HCT116 (cell line): Measurements from ENCODE around the gene GRIK5. TPM values are rescaled to one million over a fixed set of nuclear protein-coding genes. Genes with fewer than 3 reads are reported as not detected.

Experiments
- ATAC-seq: fragments of 200-7000 bp; cut with Tn5 transposase; 2 replicates; pipeline ENCODE4 v1.9.1; 2020; ENCODE audit warnings: mild to moderate bottlenecking, moderate library complexity
- BruUV-seq: library from RNA; stranded (reverse); fragments of 400-500 nt; replicated peaks from 2 replicates; lab custom pipeline; 2021; lab: Mats Ljungman, UMichigan
- CTCF ChIA-PET: fragments of 300-600 bp; sonication (Branson Sonifier 250); formaldehyde crosslinking; loops from one replicate; lab custom pipeline; 2021; ENCODE audit warnings: antibody characterized with exemption; lab: Charles Lee
- POLR2A ChIA-PET: fragments of 300-600, 350-600 bp; sonication (Branson Sonifier 250); formaldehyde crosslinking; loops from one replicate; lab custom pipeline; 2021; ENCODE audit warnings: antibody characterized with exemption; lab: Charles Lee
- RAD21 ChIA-PET, 2 experiments: fragments of 300-600 bp; sonication (Branson Sonifier 250); formaldehyde crosslinking; loops; one replicate each; lab custom pipeline; 2023; ENCODE audit warnings: low total read pairs in 2 of 2; ENCODE audit not compliant: uncharacterized antibody in 2 of 2, unreplicated experiment in 2 of 2, low non-redundant PET in 1 of 2; lab: Charles Lee
- DNase-seq: peaks from one replicate; pipeline ENCODE4 v3.0.0-alpha.2; 2010; ENCODE audit warnings: low read depth, low spot score
- H2AFZ ChIP-seq: fragments of 200-600 bp; shearing (Covaris generic), sonication (generic); 2 replicates; pipeline ENCODE4 v1.6.1; 2017; ENCODE audit warnings: low read depth, mixed run types, mixed read lengths, antibody characterized with exemption, low read length; ENCODE audit not compliant: poor library complexity, severe bottlenecking
- H3K27ac ChIP-seq: 2 replicates; pipeline ENCODE4 v1.5.1; 2012; ENCODE audit warnings: low read depth, low read length
- H3K27me3 ChIP-seq: fragments of 200-600 bp; sonication (generic); 2 replicates; pipeline ENCODE4 v1.6.1; 2016; ENCODE audit warnings: mixed run types, low read length, mixed read lengths; ENCODE audit not compliant: insufficient read depth
- H3K36me3 ChIP-seq, 2 experiments: fragments of 200-500 bp in 1 of 2; fragments of 200-600 bp in 1 of 2; sonication (Bioruptor generic) in 1 of 2; sonication (generic) in 1 of 2; 2 replicates each; pipeline versions ENCODE4 v1.5.1 to v1.6.1; 2014 to 2016; ENCODE audit warnings: low read length in 2 of 2, inconsistent platforms in 1 of 2, mixed read lengths in 1 of 2, mixed run types in 1 of 2; ENCODE audit not compliant: insufficient read depth in 2 of 2, control insufficient read depth in 1 of 2
- H3K4me1 ChIP-seq, 2 experiments: fragments of 200-600 bp in 1 of 2; sonication (generic) in 1 of 2; 2 replicates each; pipeline versions ENCODE4 v1.5.1 to v1.6.1; 2012 to 2017; ENCODE audit warnings: low read length in 2 of 2, inconsistent platforms in 1 of 2, mild to moderate bottlenecking in 1 of 2, mixed read lengths in 1 of 2, mixed run types in 1 of 2, moderate library complexity in 1 of 2; ENCODE audit not compliant: insufficient read depth in 2 of 2, control insufficient read depth in 1 of 2
- H3K4me2 ChIP-seq: fragments of 200-600 bp; sonication (generic); 2 replicates; pipeline ENCODE4 v1.6.1; 2017; ENCODE audit warnings: mixed run types, low read length, mixed read lengths
- H3K4me3 ChIP-seq, 2 experiments: fragments of 200-600 bp in 1 of 2; sonication (generic) in 1 of 2; replicated peaks in 1 of 2; 2 replicates each; pipeline ENCODE4 v1.5.1; 2011 to 2016; ENCODE audit warnings: low read length in 2 of 2, control low read depth in 1 of 2, low read depth in 1 of 2, mild to moderate bottlenecking in 1 of 2, mixed read lengths in 1 of 2, mixed run types in 1 of 2
- H3K79me2 ChIP-seq: fragments of 200-600 bp; sonication (generic); 2 replicates; pipeline ENCODE4 v1.6.1; 2017; ENCODE audit warnings: mild to moderate bottlenecking, mixed run types, low read length, moderate library complexity, mixed read lengths; ENCODE audit not compliant: insufficient read depth
- H3K9ac ChIP-seq: fragments of 200-600 bp; sonication (generic); 2 replicates; pipeline ENCODE4 v1.6.1; 2016; ENCODE audit warnings: low read length, mixed read lengths
- H3K9me2 ChIP-seq: fragments of 200-600 bp; sonication (generic), shearing (Covaris generic); 2 replicates; pipeline ENCODE4 v1.6.1; 2017; ENCODE audit warnings: mixed run types, mild to moderate bottlenecking, moderate library complexity; ENCODE audit not compliant: insufficient read depth
- H3K9me3 ChIP-seq, 2 experiments: fragments of 200-500 bp in 1 of 2; fragments of 200-600 bp in 1 of 2; sonication (Bioruptor generic) in 1 of 2; sonication (generic) in 1 of 2; 2 replicates each; pipeline ENCODE4 v1.6.1; 2014 to 2017; ENCODE audit warnings: low read length in 2 of 2, mixed read lengths in 2 of 2, inconsistent platforms in 1 of 2, low read depth in 1 of 2, mild to moderate bottlenecking in 1 of 2, mixed run types in 1 of 2, moderate library complexity in 1 of 2; ENCODE audit not compliant: control insufficient read depth in 1 of 2, insufficient read depth in 1 of 2
- H4K20me1 ChIP-seq: fragments of 200-600 bp; sonication (generic), shearing (Covaris generic); 2 replicates; pipeline ENCODE4 v1.6.1; 2017; ENCODE audit warnings: mixed run types, mild to moderate bottlenecking, moderate library complexity; ENCODE audit not compliant: insufficient read depth
- CBX3 ChIP-seq: IDR thresholded peaks from 2 replicates; pipeline ENCODE4 v1.6.1; 2012; ENCODE audit warnings: low read depth
- CEBPB ChIP-seq: IDR thresholded peaks from 2 replicates; pipeline ENCODE4 v1.6.1; 2012; ENCODE audit warnings: low read depth
- EGR1 ChIP-seq: IDR thresholded peaks from 2 replicates; pipeline ENCODE4 v1.6.1; 2012; ENCODE audit warnings: low read depth
- ELF1 ChIP-seq: IDR thresholded peaks from 2 replicates; pipeline ENCODE4 v1.6.1; 2012; ENCODE audit warnings: low read depth, borderline replicate concordance
- EZH2 ChIP-seq: fragments of 200-600 bp; sonication (generic); IDR thresholded peaks from 2 replicates; pipeline ENCODE4 v1.6.1; 2017; ENCODE audit warnings: antibody characterized with exemption, mixed run types
- FOSL1 ChIP-seq: IDR thresholded peaks from 2 replicates; pipeline ENCODE4 v1.6.1; 2012; ENCODE audit warnings: low read depth
- POLR2A ChIP-seq: IDR thresholded peaks from 2 replicates; pipeline ENCODE4 v1.7.0; 2011; ENCODE audit warnings: borderline replicate concordance; ENCODE audit not compliant: insufficient read depth, insufficient read length; ENCODE audit errors: extremely low read depth
- POLR2AphosphoS5 ChIP-seq: IDR thresholded peaks from 2 replicates; pipeline ENCODE4 v1.6.1; 2011; ENCODE audit warnings: mild to moderate bottlenecking, low read depth, low read length, moderate library complexity
- RAD21 ChIP-seq: IDR thresholded peaks from 2 replicates; pipeline ENCODE4 v1.6.1; 2012; ENCODE audit warnings: low read depth, mild to moderate bottlenecking
- SIN3A ChIP-seq: IDR thresholded peaks from 2 replicates; pipeline ENCODE4 v1.6.1; 2012; ENCODE audit warnings: low read depth
- SP1 ChIP-seq: IDR thresholded peaks from 2 replicates; pipeline ENCODE4 v1.6.1; 2012; ENCODE audit warnings: low read depth
- SRF ChIP-seq: IDR thresholded peaks from 2 replicates; pipeline ENCODE4 v1.6.1; 2012; ENCODE audit warnings: low read depth
- TCF7L2 ChIP-seq: IDR thresholded peaks from 2 replicates; pipeline ENCODE4 v1.7.0; 2011; ENCODE audit warnings: borderline replicate concordance, inconsistent platforms; ENCODE audit not compliant: insufficient read depth, insufficient read length; ENCODE audit errors: extremely low read depth
- YY1 ChIP-seq: IDR thresholded peaks from 2 replicates; pipeline ENCODE4 v1.6.1; 2011; ENCODE audit warnings: low read length, low read depth, moderate library complexity, mild to moderate bottlenecking; ENCODE audit not compliant: insufficient replicate concordance; ENCODE audit errors: extremely low read depth
- ZFX ChIP-seq: fragments of 450-650 bp; IDR thresholded peaks from 2 replicates; pipeline ENCODE4 v1.6.1; 2017
- ZNF274 ChIP-seq: fragments of 200-500 bp; sonication (Bioruptor generic); IDR thresholded peaks from 2 replicates; pipeline ENCODE4 v1.6.1; 2014; ENCODE audit warnings: mild to moderate bottlenecking, low read depth, low read length, inconsistent platforms
- intact Hi-C: fragments of 100-400 bp; cut with micrococcal nuclease; formaldehyde crosslinking; loops from 2 replicates; pipeline ENCODE4 v1.10.0; 2022
- total RNA-seq: library from RNA; stranded (reverse); gene quantifications from one replicate; pipeline ENCODE4 v1.2.1, GENCODE V29; 2021; ENCODE audit not compliant: unreplicated experiment
- TF ChIP-seq, protein P1 (sequence below): IDR thresholded peaks from 2 replicates; pipeline ENCODE4 v1.6.1; 2012
- TF ChIP-seq, protein P2 (sequence below), 3 experiments: fragments of 200-600 bp in 1 of 3; sonication (generic) in 1 of 3; IDR thresholded peaks in 2 of 3; conservative IDR thresholded peaks in 1 of 3; 2 replicates each; pipeline ENCODE4 v1.5.1; 2012 to 2017; ENCODE audit warnings: low read depth in 2 of 3, low read length in 2 of 3, antibody characterized with exemption in 1 of 3, borderline replicate concordance in 1 of 3, control low read depth in 1 of 3, mild to moderate bottlenecking in 1 of 3, mixed read lengths in 1 of 3, mixed run types in 1 of 3, moderate library complexity in 1 of 3; ENCODE audit not compliant: insufficient read depth in 1 of 3
- TF ChIP-seq, protein P3 (sequence below): IDR thresholded peaks from 2 replicates; pipeline ENCODE4 v1.6.1; 2011; ENCODE audit warnings: mild to moderate bottlenecking, low read length, moderate library complexity; ENCODE audit not compliant: insufficient replicate concordance; ENCODE audit errors: extremely low read depth
- TF ChIP-seq, protein P4 (sequence below): IDR thresholded peaks from 2 replicates; pipeline ENCODE4 v1.6.1; 2012

The GRIK5 gene
- total RNA-seq, 1 experiment from 2014 or later: 1.7 TPM

DNA sequence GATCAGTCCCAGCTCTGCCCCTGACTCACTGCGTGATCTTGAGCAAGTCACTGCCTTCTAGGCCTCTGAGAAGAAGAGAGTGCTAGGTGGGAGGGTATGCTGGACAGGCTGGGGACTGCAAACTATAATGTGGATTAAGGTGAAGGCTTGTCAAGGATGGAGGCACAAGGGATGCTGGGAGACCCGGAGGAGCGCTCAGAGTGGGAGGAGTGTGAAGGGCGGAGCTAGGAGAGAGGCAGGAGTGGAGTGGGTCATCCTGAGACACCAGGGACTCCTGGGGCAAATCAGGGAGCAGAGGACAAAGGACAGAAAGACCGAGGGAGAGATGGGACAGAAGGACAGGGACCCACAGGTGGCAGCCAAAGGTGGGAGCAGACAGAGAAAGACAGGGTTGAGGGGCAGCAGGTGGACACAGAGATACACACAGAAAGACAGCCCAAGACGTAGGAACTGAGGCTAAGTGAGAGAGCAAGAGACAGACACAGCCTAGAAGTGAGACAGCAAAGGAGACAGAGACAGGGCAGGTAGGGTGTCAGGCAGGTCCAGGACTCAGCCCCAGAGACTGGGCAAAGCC is 2.6 kb downstream of the GRIK5 start:
- POLR2A ChIA-PET: no interaction called here
- intact Hi-C loops: no loop called here
- ATAC-seq: peak; percentile 68
- H4K20me1 ChIP-seq: no peaks in the 10 kb centered on the region
- BruUV-seq: no TSS peak
- no peaks in the 10 kb centered on the region for H3K36me3 ChIP-seq
- H3K27me3 ChIP-seq: peaks cover 20% of the 10 kb centered on the region; the same call in 1 of the 2 replicates
- H3K9ac ChIP-seq: no peak overlapping the region
- H3K4me3 ChIP-seq: no peak overlapping the region
- CTCF ChIA-PET: no interaction called here
- no peak overlapping the region for H3K4me2 ChIP-seq
- no peak overlapping the region for H2AFZ ChIP-seq
- no peaks in the 10 kb centered on the region for H3K4me1 ChIP-seq
- DNase-seq: no peak
- no peak overlapping the region for H3K27ac ChIP-seq
- H3K9me2 ChIP-seq: no peaks in the 10 kb centered on the region; the same call in 1 of the 2 replicates
- no peaks in the 10 kb centered on the region for H3K9me3 ChIP-seq
- RAD21 ChIA-PET: no interaction called here
- TF ChIP-seq, protein P1, sequence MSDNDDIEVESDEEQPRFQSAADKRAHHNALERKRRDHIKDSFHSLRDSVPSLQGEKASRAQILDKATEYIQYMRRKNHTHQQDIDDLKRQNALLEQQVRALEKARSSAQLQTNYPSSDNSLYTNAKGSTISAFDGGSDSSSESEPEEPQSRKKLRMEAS: no peak
- TF ChIP-seq FOSL1 (no peak), EGR1 (no peak), ZNF274 (no peak), TCF7L2 (no peak), SP1 (no peak), CEBPB (no peak), EZH2 (no peak), CBX3 (no peak), ELF1 (no peak), POLR2A (no peak), ZFX (no peak), SIN3A (no peak), POLR2AphosphoS5 (no peak), SRF (no peak), YY1 (no peak), RAD21 (no peak)
- TF ChIP-seq, protein P2, sequence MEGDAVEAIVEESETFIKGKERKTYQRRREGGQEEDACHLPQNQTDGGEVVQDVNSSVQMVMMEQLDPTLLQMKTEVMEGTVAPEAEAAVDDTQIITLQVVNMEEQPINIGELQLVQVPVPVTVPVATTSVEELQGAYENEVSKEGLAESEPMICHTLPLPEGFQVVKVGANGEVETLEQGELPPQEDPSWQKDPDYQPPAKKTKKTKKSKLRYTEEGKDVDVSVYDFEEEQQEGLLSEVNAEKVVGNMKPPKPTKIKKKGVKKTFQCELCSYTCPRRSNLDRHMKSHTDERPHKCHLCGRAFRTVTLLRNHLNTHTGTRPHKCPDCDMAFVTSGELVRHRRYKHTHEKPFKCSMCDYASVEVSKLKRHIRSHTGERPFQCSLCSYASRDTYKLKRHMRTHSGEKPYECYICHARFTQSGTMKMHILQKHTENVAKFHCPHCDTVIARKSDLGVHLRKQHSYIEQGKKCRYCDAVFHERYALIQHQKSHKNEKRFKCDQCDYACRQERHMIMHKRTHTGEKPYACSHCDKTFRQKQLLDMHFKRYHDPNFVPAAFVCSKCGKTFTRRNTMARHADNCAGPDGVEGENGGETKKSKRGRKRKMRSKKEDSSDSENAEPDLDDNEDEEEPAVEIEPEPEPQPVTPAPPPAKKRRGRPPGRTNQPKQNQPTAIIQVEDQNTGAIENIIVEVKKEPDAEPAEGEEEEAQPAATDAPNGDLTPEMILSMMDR (IDR thresholded peaks at IDR 0.05 in 2 of 3, conservative IDR thresholded peaks at IDR 0.05 in 1 of 3; ENCODE audit: borderline replicate concordance in 1 of 3, insufficient read depth in 1 of 3, low read depth in 2 of 3, low read length in 2 of 3): no peak
- TF ChIP-seq, protein P3, sequence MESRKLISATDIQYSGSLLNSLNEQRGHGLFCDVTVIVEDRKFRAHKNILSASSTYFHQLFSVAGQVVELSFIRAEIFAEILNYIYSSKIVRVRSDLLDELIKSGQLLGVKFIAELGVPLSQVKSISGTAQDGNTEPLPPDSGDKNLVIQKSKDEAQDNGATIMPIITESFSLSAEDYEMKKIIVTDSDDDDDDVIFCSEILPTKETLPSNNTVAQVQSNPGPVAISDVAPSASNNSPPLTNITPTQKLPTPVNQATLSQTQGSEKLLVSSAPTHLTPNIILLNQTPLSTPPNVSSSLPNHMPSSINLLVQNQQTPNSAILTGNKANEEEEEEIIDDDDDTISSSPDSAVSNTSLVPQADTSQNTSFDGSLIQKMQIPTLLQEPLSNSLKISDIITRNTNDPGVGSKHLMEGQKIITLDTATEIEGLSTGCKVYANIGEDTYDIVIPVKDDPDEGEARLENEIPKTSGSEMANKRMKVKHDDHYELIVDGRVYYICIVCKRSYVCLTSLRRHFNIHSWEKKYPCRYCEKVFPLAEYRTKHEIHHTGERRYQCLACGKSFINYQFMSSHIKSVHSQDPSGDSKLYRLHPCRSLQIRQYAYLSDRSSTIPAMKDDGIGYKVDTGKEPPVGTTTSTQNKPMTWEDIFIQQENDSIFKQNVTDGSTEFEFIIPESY: no peak
- TF ChIP-seq, protein P4, sequence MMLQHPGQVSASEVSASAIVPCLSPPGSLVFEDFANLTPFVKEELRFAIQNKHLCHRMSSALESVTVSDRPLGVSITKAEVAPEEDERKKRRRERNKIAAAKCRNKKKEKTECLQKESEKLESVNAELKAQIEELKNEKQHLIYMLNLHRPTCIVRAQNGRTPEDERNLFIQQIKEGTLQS: no peak
- H3K79me2 ChIP-seq: no peaks in the 10 kb centered on the region
